Parathyroid adenoma (tissue), 2 donors: Measurements from ENCODE around the gene DOCK10.

Experiments
- H2AFZ ChIP-seq: fragments of 300-600 bp; sonication (generic); one replicate; pipeline ENCODE4 v1.7.0; 2017; ENCODE audit warnings: antibody characterized with exemption, mild to moderate bottlenecking
- H3K27ac ChIP-seq: fragments of 300-600 bp; sonication (generic); one replicate; pipeline ENCODE4 v1.7.0; 2017
- H3K27me3 ChIP-seq: fragments of 300-600 bp; sonication (generic); one replicate; pipeline ENCODE4 v1.7.0; 2017; ENCODE audit warnings: low read length; ENCODE audit not compliant: control insufficient read depth, insufficient read depth
- H3K36me3 ChIP-seq: fragments of 300-600 bp; sonication (generic); one replicate; pipeline ENCODE4 v1.7.0; 2017; ENCODE audit warnings: low read length; ENCODE audit not compliant: control insufficient read depth, insufficient read depth
- H3K4me1 ChIP-seq: fragments of 300-600 bp; sonication (generic); one replicate; pipeline ENCODE4 v1.7.0; 2017; ENCODE audit warnings: control low read depth
- H3K4me2 ChIP-seq: fragments of 300-600 bp; sonication (generic); one replicate; pipeline ENCODE4 v1.7.0; 2017; ENCODE audit warnings: low read length
- H3K4me3 ChIP-seq: fragments of 300-600 bp; sonication (generic); one replicate; pipeline ENCODE4 v1.7.0; 2017; ENCODE audit warnings: low read depth, low read length
- H3K79me2 ChIP-seq: fragments of 300-600 bp; sonication (generic); one replicate; pipeline ENCODE4 v1.7.0; 2017; ENCODE audit warnings: control low read depth
- H3K9ac ChIP-seq: fragments of 300-600 bp; sonication (generic); one replicate; pipeline ENCODE4 v1.7.0; 2017; ENCODE audit warnings: mild to moderate bottlenecking
- H3K9me3 ChIP-seq: fragments of 300-600 bp; sonication (generic); one replicate; pipeline ENCODE4 v1.7.0; 2017; ENCODE audit warnings: low read length; ENCODE audit not compliant: control insufficient read depth
- CTCF ChIP-seq: fragments of 300-600 bp; sonication (generic); IDR thresholded peaks from one replicate; pipeline ENCODE4 v1.7.0; 2017; ENCODE audit warnings: antibody characterized with exemption, mild to moderate bottlenecking
- donor health status: primary hyperparathyroidism.

Gene DOCK10

GRCh38 chr2:224952936-224953657, 89.2 kb downstream of the DOCK10 start:
- H3K4me3 ChIP-seq = no peak overlapping the region
- H3K27me3 ChIP-seq = peaks cover 2% of the 10 kb centered on the region
- TF ChIP-seq CTCF = no peak
- H2AFZ ChIP-seq = no peak overlapping the region
- no peaks in the 10 kb centered on the region for H3K4me1 ChIP-seq
- H3K27ac ChIP-seq = no peak overlapping the region
- H3K9ac ChIP-seq = no peak overlapping the region
- no peaks in the 10 kb centered on the region for H3K9me3 ChIP-seq
- H3K4me2 ChIP-seq = no peak overlapping the region
- H3K36me3 ChIP-seq = no peaks in the 10 kb centered on the region
- no peaks in the 10 kb centered on the region for H3K79me2 ChIP-seq

DNA sequence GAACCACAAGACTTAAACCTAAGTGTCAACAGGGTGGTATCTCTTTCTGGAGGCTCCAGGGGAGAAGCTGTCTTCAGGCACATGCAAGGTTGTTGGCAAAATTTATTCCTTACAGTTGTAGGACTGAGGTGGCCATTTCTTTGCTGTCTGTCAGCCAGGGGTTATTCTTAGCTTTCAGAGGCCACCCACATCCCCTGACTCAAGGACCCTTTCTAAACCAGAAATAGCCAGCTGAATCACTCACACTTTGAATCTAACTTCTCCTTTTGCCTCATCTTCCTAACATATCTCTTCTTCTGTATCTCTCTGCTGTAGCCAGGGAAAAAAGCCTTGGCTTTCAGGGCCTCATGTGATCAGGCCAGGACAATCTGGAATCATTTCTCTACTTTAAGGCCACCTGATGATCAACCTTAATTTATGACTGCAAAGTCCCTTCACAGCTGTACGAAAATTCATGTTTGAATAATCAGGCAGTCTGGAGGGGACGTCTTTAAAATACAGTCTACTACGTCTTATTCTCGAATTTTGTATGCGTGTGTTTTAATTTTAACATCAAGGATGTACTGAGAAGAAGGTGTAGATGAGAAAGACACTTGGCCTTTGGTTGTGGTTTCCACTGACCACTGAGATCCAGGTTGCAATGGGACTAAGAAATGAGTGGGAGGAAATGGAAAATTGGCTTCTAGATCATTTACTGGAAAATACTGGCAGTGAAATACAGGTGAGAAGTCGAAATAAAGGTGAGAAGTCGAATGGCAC, 90.4 kb downstream of the DOCK10 start:
- no peaks in the 10 kb centered on the region for H3K79me2 ChIP-seq
- no peak for TF ChIP-seq CTCF
- H3K27me3 ChIP-seq = peaks cover 2% of the 10 kb centered on the region
- H3K4me3 ChIP-seq = no peak overlapping the region
- H2AFZ ChIP-seq = no peak overlapping the region
- no peak overlapping the region for H3K27ac ChIP-seq
- no peak overlapping the region for H3K4me2 ChIP-seq
- H3K9ac ChIP-seq = no peak overlapping the region
- no peaks in the 10 kb centered on the region for H3K9me3 ChIP-seq
- no peaks in the 10 kb centered on the region for H3K36me3 ChIP-seq
- H3K4me1 ChIP-seq = no peaks in the 10 kb centered on the region

GRCh38 chr2:224948859-224949258, 93.4 kb downstream of the DOCK10 start:
- H3K9ac ChIP-seq = no peak overlapping the region
- H3K27ac ChIP-seq = no peak overlapping the region
- no peaks in the 10 kb centered on the region for H3K4me1 ChIP-seq

GRCh38 chr2:224948005-224948404, 94.3 kb downstream of the DOCK10 start:
- Histone ChIP-seq H3K4me3 (no peak overlapping the region), H3K4me1 (no peaks in the 10 kb centered on the region), H3K9me3 (no peaks in the 10 kb centered on the region), H2AFZ (no peak overlapping the region), H3K36me3 (no peaks in the 10 kb centered on the region), H3K27me3 (no peaks in the 10 kb centered on the region), H3K9ac (no peak overlapping the region), H3K79me2 (no peaks in the 10 kb centered on the region), H3K27ac (no peak overlapping the region), H3K4me2 (no peak overlapping the region)
- TF ChIP-seq CTCF = no peak

More at GRCh38 chr2:224948859-224949258, 93.4 kb downstream of the DOCK10 start:
- H3K4me2 ChIP-seq = no peak overlapping the region
- no peak for TF ChIP-seq CTCF
- H3K79me2 ChIP-seq = no peaks in the 10 kb centered on the region
- no peak overlapping the region for H2AFZ ChIP-seq
- H3K9me3 ChIP-seq = no peaks in the 10 kb centered on the region
- no peaks in the 10 kb centered on the region for H3K27me3 ChIP-seq
- no peaks in the 10 kb centered on the region for H3K36me3 ChIP-seq
- H3K4me3 ChIP-seq = no peak overlapping the region
